Right cardiac atrium (tissue), 5 donors: ENCODE measurements around the gene ADAM15. TPM values are rescaled to one million over a fixed set of nuclear protein-coding genes. Genes with fewer than 3 reads are reported as not detected.
A peak's percentile ranks its signal among the peaks of the same experiment; 100 is the strongest.

Experiments
- ATAC-seq, 2 donors: fragments of 200-7000 bp; cut with Tn5 transposase; one replicate each; pipeline versions ENCODE4 v1.8.0 to v1.9.1; 2020; ENCODE audit warnings: moderate library complexity in 2 of 2, mild to moderate bottlenecking in 1 of 2
- DNase-seq, 3 donors: peaks; one replicate each; pipeline ENCODE4 v3.0.0-alpha.2; 2020
- H3K27ac ChIP-seq: one replicate; pipeline ENCODE4 v1.5.1; 2013; ENCODE audit warnings: mild to moderate bottlenecking, low read length, control low read depth, moderate library complexity
- H3K27me3 ChIP-seq: one replicate; pipeline ENCODE4 v1.6.1; 2013; ENCODE audit not compliant: control insufficient read depth, insufficient read depth
- H3K4me1 ChIP-seq: one replicate; pipeline ENCODE4 v1.6.1; 2013; ENCODE audit warnings: low read length; ENCODE audit not compliant: control insufficient read depth, insufficient read depth
- H3K4me3 ChIP-seq: one replicate; pipeline ENCODE4 v1.5.1; 2013; ENCODE audit warnings: low read length, control low read depth
- H3K9me3 ChIP-seq: one replicate; pipeline ENCODE4 v1.6.1; 2013; ENCODE audit warnings: low read length; ENCODE audit not compliant: control insufficient read depth
- WGBS: extraction: QIAGEN DNeasy Blood & Tissue Kit; methylation state at CpG from one replicate; pipeline ENCODE4 v1.1.7; 2013; 5-methylcytosine and 5-hydroxymethylcytosine counted together
- intact Hi-C, 4 donors: fragments of 100-400 bp; cut with DNase I; formaldehyde crosslinking; loops; one replicate each; pipeline versions ENCODE4 v1.11.0 to v1.14.0; 2022 to 2023
- polyA plus RNA-seq: library from polyadenylated mRNA; stranded (reverse); fragments of 200-250 nt; gene quantifications from one replicate; pipeline ENCODE4 v1.2.3, GENCODE V29; 2013
- total RNA-seq, 4 donors: library from RNA; stranded (reverse); fragmentation: NEBNext Ultra II Directional; extraction: Animal tissue kit (Norgen Biotek cat#: 25700); gene quantifications; one replicate each; pipeline ENCODE4 v1.2.1, GENCODE V29; 2021
- donor health status: healthy with polysubstance abuse.
- donor health status: DM: no; HTN: yes; CAD: no.
- donor health status: DM: no; HTN: no; CAD: no.
- donor health status: DM: no; HTN: yes; CAD: no; lungs with severe emphysema.
- donor health status: DM: yes; HTN: yes; CAD: no.

ADAM15 gene
- total and polyA plus RNA-seq, 5 donors = 51.2 to 106 (median 68.4) TPM

DNA sequence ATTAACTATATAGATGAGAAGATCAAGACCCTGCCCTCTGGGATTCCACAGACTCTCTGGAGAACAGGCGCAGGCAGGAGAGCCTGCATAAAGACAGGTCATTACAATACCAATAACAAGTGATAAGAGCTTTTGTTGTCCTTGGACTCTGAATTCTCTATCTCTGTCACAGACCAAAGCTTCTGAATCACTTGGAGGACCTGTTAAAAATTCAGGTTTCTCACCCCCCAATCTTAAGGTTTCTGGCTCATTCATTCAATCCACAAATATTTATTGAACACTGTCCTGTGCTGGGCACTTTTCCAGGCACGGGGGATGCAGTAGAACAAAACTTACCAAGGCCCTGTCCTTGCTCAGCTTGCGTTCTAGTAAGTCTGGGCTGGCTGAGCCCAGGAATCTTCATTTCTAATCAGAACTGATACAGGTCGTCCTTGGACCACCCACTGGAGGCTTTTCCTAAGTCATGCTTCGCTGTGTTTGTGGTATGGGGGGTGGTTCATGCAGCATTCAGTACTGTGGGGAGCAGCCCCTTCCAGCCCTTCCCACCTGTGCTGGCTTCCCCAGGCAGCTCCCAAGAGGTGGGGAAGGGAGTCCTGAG, 13.8 kb downstream of the ADAM15 start:
- WGBS = 76% methylated on average over 5 of the region's 5 CpGs
- intact Hi-C loops = loop anchor here in 2 of 4 donors (10.0 kb wide), 2 partner anchors 90 to 110 kb away; partner anchors contain the start of genes CKS1B (in 1 of the 2), PBXIP1 (in 1 of the 2) and SHC1 (in 1 of the 2)
- no peak overlapping the region for H3K4me3 ChIP-seq

DNA sequence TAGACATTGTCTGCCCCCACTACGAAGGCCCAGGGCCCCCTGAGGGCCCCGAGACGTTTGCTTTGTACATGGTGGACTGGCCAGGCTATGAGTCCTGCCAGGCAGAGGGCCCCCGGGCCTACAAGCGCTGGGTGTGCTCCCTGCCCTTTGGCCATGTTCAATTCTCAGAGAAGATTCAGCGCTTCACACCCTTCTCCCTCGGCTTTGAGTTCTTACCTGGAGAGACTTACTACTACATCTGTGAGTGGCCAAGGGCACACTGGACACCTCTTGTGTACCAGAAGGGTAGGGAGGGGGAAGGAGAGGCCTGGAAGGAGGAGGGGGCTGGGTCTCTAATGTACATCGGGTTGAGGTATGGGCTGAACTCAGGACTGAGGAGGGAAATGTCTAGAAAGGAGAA, 15.7 kb downstream of the ADAM15 start:
- H3K4me1 ChIP-seq = peaks cover 4% of the 10 kb centered on the region

More for the DNA sequence above, 13.8 kb downstream of the ADAM15 start:
- Histone ChIP-seq H3K27me3 (no peaks in the 10 kb centered on the region), H3K9me3 (no peaks in the 10 kb centered on the region), H3K4me1 (no peaks in the 10 kb centered on the region), H3K27ac (no peak overlapping the region)
- DNase-seq (peak in 2 of 3 donors; percentile 13 to 21), ATAC-seq (no peak)

DNA sequence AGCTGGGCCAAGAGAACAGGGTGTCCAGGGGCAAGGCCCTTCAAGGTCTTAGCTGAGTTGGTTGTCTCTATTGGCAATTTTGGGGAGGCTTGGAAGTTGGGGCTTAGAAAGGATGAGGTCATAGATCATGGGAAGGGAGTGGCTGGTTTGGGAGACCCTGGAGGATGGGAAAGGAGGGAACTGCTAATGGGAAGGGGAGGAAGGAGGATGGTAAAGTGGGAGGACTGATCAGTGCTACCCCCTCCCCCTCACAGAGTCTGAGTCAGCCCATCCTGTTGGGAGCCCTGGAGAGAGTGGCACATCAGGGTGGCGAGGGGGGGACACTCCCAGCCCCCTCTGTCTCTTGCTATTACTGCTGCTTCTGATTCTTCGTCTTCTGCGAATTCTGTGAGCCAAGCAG, 17.5 kb downstream of the ADAM15 start:
- H3K4me3 ChIP-seq = no peak overlapping the region
- ATAC-seq (no peak), DNase-seq (peak in 1 of 3 donors; percentile 7)
- peaks cover 4% of the 10 kb centered on the region for H3K4me1 ChIP-seq
- H3K27ac ChIP-seq = no peak overlapping the region
- H3K9me3 ChIP-seq = no peaks in the 10 kb centered on the region
- intact Hi-C loops = loop anchor here in 2 of 4 donors (10.0 kb wide), 2 partner anchors 94 to 114 kb away; partner anchors contain the start of genes CKS1B (in 1 of the 2), PBXIP1 (in 1 of the 2) and SHC1 (in 1 of the 2)
- H3K27me3 ChIP-seq = no peaks in the 10 kb centered on the region
- 90% methylated on average over 3 of the region's 3 CpGs for WGBS

More for the DNA sequence above, 15.7 kb downstream of the ADAM15 start:
- H3K27me3 ChIP-seq = no peaks in the 10 kb centered on the region
- no peak overlapping the region for H3K4me3 ChIP-seq
- DNase-seq (peak in 1 of 3 donors; percentile 47), ATAC-seq (no peak)
- intact Hi-C loops = loop anchor here in 2 of 4 donors (2.0 to 10.0 kb wide), 3 partner anchors 16 to 112 kb away; partner anchors contain the start of genes CKS1B (in 1 of the 2), PBXIP1 (in 1 of the 2) and SHC1 (in 1 of the 2)
- no peak overlapping the region for H3K27ac ChIP-seq
- H3K9me3 ChIP-seq = no peaks in the 10 kb centered on the region
- 88% methylated on average over 8 of the region's 8 CpGs for WGBS

DNA sequence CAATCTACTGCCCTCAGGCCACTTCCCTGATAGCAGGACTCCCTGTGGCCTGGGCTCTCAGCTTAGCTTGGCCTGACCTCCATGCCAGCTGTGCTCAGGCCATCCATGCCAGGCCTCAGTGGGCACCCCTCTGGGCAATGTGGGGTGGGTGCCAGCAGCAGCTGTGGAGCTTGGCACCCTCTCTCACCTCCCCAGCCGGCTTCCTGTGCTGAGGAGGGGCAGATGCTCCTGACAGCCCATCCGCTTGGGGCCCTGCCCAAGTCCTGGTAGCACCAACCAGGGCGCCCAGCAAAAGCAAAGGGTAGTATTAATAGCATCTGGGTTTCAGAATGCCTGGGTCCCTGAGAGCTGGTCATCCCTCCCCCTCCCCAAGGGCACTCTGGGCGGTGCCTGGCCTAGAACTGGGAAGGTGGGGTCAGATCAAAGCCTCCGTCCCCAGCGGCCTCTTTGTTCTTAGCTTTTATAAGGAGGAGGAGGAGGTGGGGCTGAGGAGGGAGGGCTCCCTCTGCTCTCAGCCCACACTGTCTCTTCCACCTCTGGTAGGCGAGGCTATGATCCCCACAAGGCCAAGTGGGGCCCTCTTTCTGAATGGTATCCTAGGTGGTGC, 18.5 kb downstream of the ADAM15 start:
- Histone ChIP-seq H3K9me3 (no peaks in the 10 kb centered on the region), H3K4me1 (peaks cover 4% of the 10 kb centered on the region), H3K27ac (no peak overlapping the region), H3K27me3 (no peaks in the 10 kb centered on the region), H3K4me3 (no peak overlapping the region)
- ATAC-seq (no peak), DNase-seq (peak in 2 of 3 donors; percentile 52 to 53)
- 76% methylated on average over 7 of the region's 7 CpGs for WGBS
- intact Hi-C loops = loop anchor here in 2 of 4 donors (10.0 kb wide), 3 partner anchors 95 to 515 kb away; partner anchors contain the start of genes CKS1B (in 1 of the 2), PBXIP1 (in 1 of the 2), SHC1 (in 1 of the 2) and UBE2Q1 (in 1 of the 2)

DNA sequence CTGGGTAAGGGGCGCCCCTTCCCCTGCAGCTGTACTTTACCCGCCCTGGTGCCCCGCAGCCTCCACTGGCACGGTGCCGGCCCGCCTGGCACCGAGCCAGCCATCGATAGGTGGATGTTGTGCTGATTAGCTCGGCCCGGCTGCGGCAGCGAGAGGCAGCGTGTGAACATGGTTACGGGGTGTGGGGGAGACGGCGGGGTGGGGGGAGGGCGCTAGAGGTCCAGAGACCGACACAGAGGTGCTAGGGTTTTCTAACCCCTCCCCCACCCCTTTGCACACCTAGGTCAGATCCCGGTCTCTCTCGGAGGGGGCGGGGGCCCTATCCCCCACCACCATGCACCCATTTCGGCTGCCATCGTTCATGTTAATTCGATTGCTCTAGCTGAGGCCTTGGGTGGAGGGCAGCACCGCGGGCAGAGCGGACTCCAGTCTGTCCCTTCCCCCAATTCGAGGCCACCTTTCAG, 19.1 kb downstream of the ADAM15 start:
- Histone ChIP-seq H3K27ac (no peak overlapping the region), H3K9me3 (no peaks in the 10 kb centered on the region), H3K4me1 (peaks cover 4% of the 10 kb centered on the region), H3K4me3 (peak overlapping the region; percentile 41), H3K27me3 (no peaks in the 10 kb centered on the region)
- ATAC-seq (no peak), DNase-seq (peak in 2 of 3 donors; percentile 50 to 58)
- intact Hi-C loops = loop anchor here in 1 of 4 donors (10.0 kb wide), 1 partner anchor 515 kb away; the partner anchor contains the start of gene UBE2Q1
- 39% methylated on average over 28 of the region's 28 CpGs for whole genome bisulfite sequencing

DNA sequence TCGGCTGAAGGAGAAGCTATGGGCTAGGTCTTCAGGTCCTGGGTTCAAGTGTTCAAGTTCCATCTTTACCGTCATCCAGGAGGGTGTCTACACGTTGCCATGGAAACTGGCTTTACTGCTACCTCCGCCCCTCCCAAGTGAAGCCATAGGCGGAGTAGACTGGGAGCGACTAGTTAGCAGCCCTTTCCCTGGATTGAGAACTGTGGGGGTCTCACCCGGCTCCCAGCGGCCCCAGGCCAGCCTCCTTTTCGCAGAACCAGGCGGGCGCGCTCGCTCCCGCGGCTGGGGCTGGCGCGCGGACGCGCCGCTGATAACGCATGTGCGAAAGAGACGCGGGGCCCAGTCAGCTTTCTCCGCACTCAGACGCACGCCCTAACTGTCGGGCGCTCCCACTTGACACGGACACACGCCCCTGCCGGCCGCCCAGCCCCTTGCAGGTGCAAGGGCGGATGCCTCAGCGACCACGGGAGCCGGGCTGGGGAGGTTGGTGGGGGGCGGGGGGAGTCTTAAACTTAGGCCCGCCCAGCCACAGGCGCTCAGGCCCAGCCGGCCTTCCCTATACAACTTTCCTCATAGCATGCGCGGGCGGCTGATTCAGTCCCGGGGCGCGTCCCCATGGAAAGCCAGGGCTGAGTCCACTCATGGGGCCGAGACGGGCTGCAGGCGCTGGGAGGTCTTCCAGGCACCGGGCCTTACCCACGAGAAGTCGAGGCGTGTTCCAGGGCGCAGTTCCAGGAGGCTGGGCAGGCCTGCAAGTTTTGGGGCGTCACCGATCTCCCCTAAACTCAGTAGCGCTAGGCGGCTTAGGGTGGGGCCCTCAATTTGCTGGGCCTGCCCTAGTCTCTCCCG, 19.8 kb downstream of the ADAM15 start:
- Histone ChIP-seq H3K27me3 (no peaks in the 10 kb centered on the region), H3K4me1 (peaks cover 4% of the 10 kb centered on the region), H3K9me3 (no peaks in the 10 kb centered on the region), H3K27ac (no peak overlapping the region), H3K4me3 (peak overlapping the region; percentile 41)
- 5% methylated on average over 61 of the region's 61 CpGs for WGBS
- intact Hi-C loops = loop anchor here in 1 of 4 donors (10.0 kb wide), 1 partner anchor 516 kb away; the partner anchor contains the start of gene UBE2Q1
- ATAC-seq = peak; percentile 79 to 87
- peak; percentile 83 to 94 (median 90) for DNase-seq

DNA sequence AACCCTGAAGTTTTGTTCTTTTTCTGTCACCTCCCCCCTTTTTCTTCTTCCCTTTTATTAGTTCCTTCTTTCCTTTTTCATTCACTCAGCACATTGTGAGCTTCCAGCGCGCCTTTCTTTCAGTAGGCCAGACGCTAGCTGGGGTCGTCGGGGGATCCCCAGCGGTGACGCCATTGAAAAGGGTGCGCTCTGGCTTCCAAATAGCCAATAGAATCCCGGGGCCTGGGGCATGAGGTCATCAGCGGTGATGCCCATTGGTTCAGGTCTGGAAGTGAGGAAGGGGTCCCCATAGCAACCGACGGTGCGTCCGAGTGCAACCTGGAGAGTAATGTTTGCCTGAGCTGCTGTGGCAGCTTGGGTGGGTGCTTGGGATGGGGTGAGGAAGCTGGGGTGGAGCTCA, 20.6 kb downstream of the ADAM15 start:
- DNase-seq = peak in 2 of 3 donors; percentile 58 to 59
- H3K27me3 ChIP-seq = no peaks in the 10 kb centered on the region
- no peak for ATAC-seq
- H3K4me3 ChIP-seq = no peak overlapping the region
- H3K9me3 ChIP-seq = no peaks in the 10 kb centered on the region
- H3K27ac ChIP-seq = no peak overlapping the region
- peaks cover 4% of the 10 kb centered on the region for H3K4me1 ChIP-seq
- intact Hi-C loops = loop anchor here in 1 of 4 donors (10.0 kb wide), 1 partner anchor 517 kb away; the partner anchor contains the start of gene UBE2Q1
- 60% methylated on average over 14 of the region's 14 CpGs for WGBS

DNA sequence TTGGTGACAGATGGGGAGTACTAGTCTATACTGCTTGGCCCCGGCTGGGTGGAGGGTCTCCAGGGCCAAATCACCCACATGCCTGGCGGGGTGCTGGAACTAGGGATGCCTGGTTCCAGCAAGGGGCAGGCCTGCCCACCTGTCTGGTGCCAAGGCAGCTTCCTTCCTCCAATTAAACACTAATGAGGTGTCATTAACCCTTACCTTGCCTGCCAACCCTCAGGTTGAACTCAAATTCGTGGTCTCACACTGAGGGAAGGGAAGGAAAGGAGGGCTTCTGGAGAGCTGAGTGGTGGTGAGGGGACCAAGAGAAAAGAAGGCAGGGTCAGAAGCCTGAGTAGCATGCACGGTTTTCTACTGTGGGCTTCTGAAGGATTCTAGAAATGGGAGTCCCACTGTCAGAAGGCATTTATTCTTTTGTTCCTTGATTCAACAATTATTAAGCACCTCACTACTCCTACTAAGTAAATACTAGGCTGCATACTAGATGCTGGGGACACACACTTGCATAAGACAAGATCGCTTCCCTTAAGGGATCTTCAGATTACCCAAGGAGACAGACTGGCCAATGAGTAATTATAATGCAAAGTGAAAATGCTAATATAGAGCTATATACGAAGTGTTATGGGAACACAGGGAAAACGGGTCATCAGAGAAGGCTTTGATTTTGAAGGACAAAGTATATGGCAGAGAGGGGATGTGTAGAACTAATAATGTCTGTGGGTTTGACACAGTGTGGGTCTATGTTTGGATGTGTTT, 21.6 kb downstream of the ADAM15 start:
- Histone ChIP-seq H3K4me1 (peaks cover 4% of the 10 kb centered on the region), H3K27ac (no peak overlapping the region), H3K4me3 (no peak overlapping the region), H3K27me3 (no peaks in the 10 kb centered on the region), H3K9me3 (no peaks in the 10 kb centered on the region)
- DNase-seq = peak in 1 of 3 donors; percentile 36
- 55% methylated on average over 7 of the region's 7 CpGs for WGBS
- no peak for ATAC-seq
- intact Hi-C loops = loop anchor here in 1 of 4 donors (10.0 kb wide), 1 partner anchor 518 kb away; the partner anchor contains the start of gene UBE2Q1

DNA sequence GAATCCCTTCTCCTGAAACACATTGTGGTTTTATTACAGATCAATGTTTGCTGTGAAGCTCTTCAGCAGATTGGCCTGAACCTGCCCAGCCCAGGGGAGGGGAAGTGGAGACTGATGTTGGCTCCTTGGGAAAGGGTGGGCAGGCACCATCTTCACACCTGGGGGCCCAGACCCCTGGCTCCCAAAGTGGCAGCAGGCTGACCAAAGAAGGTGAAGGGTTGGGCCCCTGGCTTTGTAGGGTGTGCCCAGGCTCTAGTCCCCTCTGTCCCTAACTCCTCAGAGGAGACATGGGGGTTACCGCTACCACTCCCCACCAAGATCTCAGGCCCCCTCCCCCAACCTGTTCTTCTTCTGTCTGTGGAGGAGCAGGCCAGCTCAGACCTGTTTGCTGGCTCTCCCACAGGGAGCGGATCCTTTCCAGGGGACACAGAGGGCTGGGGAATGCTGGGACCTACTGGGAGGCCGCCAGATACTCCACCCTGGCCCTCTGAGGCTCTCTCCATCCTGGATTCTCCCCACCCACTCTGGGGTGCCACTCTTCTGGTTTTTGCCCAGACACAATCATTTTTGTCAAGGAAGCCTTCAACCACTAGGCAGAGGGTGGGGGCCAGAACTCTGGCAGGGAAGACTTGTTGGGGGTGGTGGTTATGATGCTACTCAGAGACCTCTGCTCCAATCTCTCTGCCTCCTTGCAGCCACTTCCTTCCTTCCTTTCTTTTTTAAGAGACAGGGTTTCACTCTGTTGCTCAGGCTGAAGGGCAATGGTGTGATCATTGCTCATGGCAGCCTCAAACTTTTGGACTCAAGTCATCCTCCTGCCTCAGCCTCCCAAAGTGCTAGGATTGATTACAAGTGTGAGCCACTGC, 22.5 kb downstream of the ADAM15 start:
- no peak for ATAC-seq
- intact Hi-C loops = loop anchor here in 1 of 4 donors (10.0 kb wide), 1 partner anchor 519 kb away; the partner anchor contains the start of gene UBE2Q1

More for the DNA sequence above, 22.5 kb downstream of the ADAM15 start:
- Histone ChIP-seq H3K27me3 (no peaks in the 10 kb centered on the region), H3K4me3 (no peak overlapping the region), H3K9me3 (no peaks in the 10 kb centered on the region), H3K27ac (no peak overlapping the region), H3K4me1 (peaks cover 4% of the 10 kb centered on the region)
- DNase-seq = peak in 2 of 3 donors; percentile 21 to 29
- WGBS = 98% methylated on average over 3 of the region's 3 CpGs
